B cell (primary cell): ENCODE data around the gene ARPIN. TPM values are rescaled to one million over a fixed set of nuclear protein-coding genes. Genes with fewer than 3 reads are reported as not detected.

ENCODE experiments used
- ATAC-seq: fragments of 200-7000 bp; cut with Tn5 transposase; one replicate; pipeline ENCODE4 v1.10.0; 2021; ENCODE audit warnings: low read depth, mild to moderate bottlenecking, moderate number of reproducible peaks, moderate library complexity
- CTCF ChIA-PET: fragments of 350-600 bp; sonication (Branson Sonifier 250); formaldehyde crosslinking; loops from one replicate; lab custom pipeline; 2021; ENCODE audit warnings: antibody characterized with exemption, inconsistent platforms; lab: Charles Lee
- POLR2A ChIA-PET: fragments of 350-600 bp; sonication (Branson Sonifier 250); formaldehyde crosslinking; loops from one replicate; lab custom pipeline; 2021; ENCODE audit warnings: antibody characterized with exemption; lab: Charles Lee
- DNase-seq: peaks from one replicate; pipeline ENCODE4 v3.0.0; 2013
- H2AFZ ChIP-seq: 2 replicates; pipeline ENCODE4 v1.6.1; 2012; ENCODE audit warnings: mild to moderate bottlenecking, low read depth, low read length; ENCODE audit not compliant: insufficient read depth, poor library complexity, severe bottlenecking
- H3K27ac ChIP-seq, 2 donors: 1 replicate in 1 of 2; 2 replicates in 1 of 2; pipeline ENCODE4 v1.5.1; 2012 to 2013; ENCODE audit warnings: low read length in 2 of 2, mild to moderate bottlenecking in 2 of 2, moderate library complexity in 1 of 2
- H3K27me3 ChIP-seq, 4 experiments: fragments of 200-600 bp in 1 of 4; sonication (generic) in 1 of 4; replicated peaks in 1 of 4; 1 replicate in 2 of 4; 2 replicates in 2 of 4; pipeline versions ENCODE4 v1.6.1 to v1.7.0; 2013 to 2016; ENCODE audit warnings: low read length in 3 of 4, mild to moderate bottlenecking in 2 of 4, mixed read lengths in 1 of 4, moderate library complexity in 1 of 4; ENCODE audit not compliant: insufficient read depth in 4 of 4, control insufficient read depth in 3 of 4; ENCODE audit errors: control extremely low read depth in 1 of 4
- H3K36me3 ChIP-seq, 2 experiments: replicated peaks in 1 of 2; 1 replicate in 1 of 2; 2 replicates in 1 of 2; pipeline versions ENCODE4 v1.6.1 to v1.7.1; 2013; ENCODE audit warnings: low read length in 1 of 2; ENCODE audit not compliant: insufficient read depth in 2 of 2, control insufficient read depth in 1 of 2; ENCODE audit errors: control extremely low read depth in 1 of 2, extremely low read depth in 1 of 2
- H3K4me1 ChIP-seq, 2 donors: fragments of 200-600 bp in 1 of 2; sonication (generic) in 1 of 2; 1 replicate in 1 of 2; 2 replicates in 1 of 2; pipeline versions ENCODE4 v1.5.1 to v1.6.1; 2013 to 2017; ENCODE audit warnings: low read length in 2 of 2; ENCODE audit not compliant: control insufficient read depth in 2 of 2, insufficient read depth in 2 of 2
- H3K4me2 ChIP-seq: replicated peaks from 2 replicates; pipeline ENCODE3; 2012; ENCODE audit warnings: mild to moderate bottlenecking, low read depth, low read length; ENCODE audit not compliant: poor library complexity, severe bottlenecking
- H3K4me3 ChIP-seq, 5 experiments: fragments of 200-600 bp in 1 of 5; sonication (generic) in 1 of 5; 1 replicate in 3 of 5; 2 replicates in 2 of 5; pipeline versions ENCODE4 v1.5.1 to v1.7.0; 2011 to 2016; ENCODE audit warnings: low read length in 4 of 5, mild to moderate bottlenecking in 4 of 5, low read depth in 2 of 5, control low read depth in 1 of 5, moderate library complexity in 1 of 5; ENCODE audit not compliant: insufficient read depth in 1 of 5; ENCODE audit errors: control extremely low read depth in 1 of 5, extremely low read depth in 1 of 5
- H3K79me2 ChIP-seq: fragments of 200-600 bp; sonication (generic); one replicate; pipeline ENCODE4 v1.6.0; 2016; ENCODE audit warnings: low read length; ENCODE audit not compliant: control insufficient read depth, insufficient read depth
- H3K9ac ChIP-seq: fragments of 200-600 bp; sonication (generic); 2 replicates; pipeline ENCODE4 v1.6.1; 2017; ENCODE audit warnings: mild to moderate bottlenecking, low read length, moderate library complexity
- H3K9me3 ChIP-seq, 3 donors: one replicate each; pipeline versions ENCODE4 v1.6.1 to v1.7.1; 2013; ENCODE audit warnings: low read length in 2 of 3; ENCODE audit not compliant: control insufficient read depth in 2 of 3, insufficient read depth in 1 of 3; ENCODE audit errors: control extremely low read depth in 1 of 3
- H4K20me1 ChIP-seq: 2 replicates; pipeline ENCODE4 v1.6.0; 2012; ENCODE audit warnings: mild to moderate bottlenecking, low read length; ENCODE audit not compliant: insufficient read depth, control insufficient read depth, poor library complexity, severe bottlenecking
- H3K27ac Mint-ChIP-seq: one replicate; pipeline ENCODE4 v1.8.0; 2021; ENCODE audit warnings: mixed read lengths
- H3K27me3 Mint-ChIP-seq: one replicate; pipeline ENCODE4 v1.8.0; 2021; ENCODE audit warnings: mixed read lengths
- H3K4me1 Mint-ChIP-seq: one replicate; pipeline ENCODE4 v1.8.0; 2021; ENCODE audit warnings: mixed read lengths
- H3K4me3 Mint-ChIP-seq: one replicate; pipeline ENCODE4 v1.8.0; 2021; ENCODE audit warnings: mixed read lengths
- H3K9me3 Mint-ChIP-seq: one replicate; pipeline ENCODE4 v1.8.0; 2022; ENCODE audit warnings: mixed read lengths; ENCODE audit not compliant: insufficient read depth
- EZH2 ChIP-seq: IDR thresholded peaks from 2 replicates; pipeline ENCODE4 v1.6.1; 2012; ENCODE audit warnings: borderline replicate concordance, low read depth, mild to moderate bottlenecking, moderate library complexity, low read length; ENCODE audit not compliant: insufficient read depth, poor library complexity, severe bottlenecking
- WGBS: methylation state at CpG from one replicate; pipeline ENCODE4 v1.1.5; 2013; ENCODE audit warnings: missing lambda C conversion rate; ENCODE audit not compliant: insufficient coverage; 5-methylcytosine and 5-hydroxymethylcytosine counted together
- intact Hi-C: fragments of 100-400 bp; cut with micrococcal nuclease; formaldehyde crosslinking; loops from one replicate; pipeline ENCODE4 v1.10.0; 2022
- polyA plus RNA-seq: library from polyadenylated mRNA; depleted of rRNA; stranded (reverse); fragments of >200 nt; gene quantifications from 2 replicates; pipeline ENCODE4 v1.2.3, GENCODE V29; 2012
- total RNA-seq, 2 donors: library from RNA; stranded (reverse); fragments of 120-200 nt in 1 of 2; gene quantifications; 1 replicate in 1 of 2; 2 replicates in 1 of 2; pipeline versions ENCODE4 v1.2.3 to v1.2.4, GENCODE V29; 2013 to 2022
- TF ChIP-seq, protein P1 (sequence below): fragments of 200-600 bp; IDR thresholded peaks from one replicate; pipeline ENCODE4 v1.8.0; 2022; ENCODE audit warnings: antibody characterized with exemption, mild to moderate bottlenecking

Gene ARPIN
- total and polyA plus RNA-seq, 2 donors (not counting 1 experiment from before 2014, with no cell fraction given): 0.10 TPM

DNA sequence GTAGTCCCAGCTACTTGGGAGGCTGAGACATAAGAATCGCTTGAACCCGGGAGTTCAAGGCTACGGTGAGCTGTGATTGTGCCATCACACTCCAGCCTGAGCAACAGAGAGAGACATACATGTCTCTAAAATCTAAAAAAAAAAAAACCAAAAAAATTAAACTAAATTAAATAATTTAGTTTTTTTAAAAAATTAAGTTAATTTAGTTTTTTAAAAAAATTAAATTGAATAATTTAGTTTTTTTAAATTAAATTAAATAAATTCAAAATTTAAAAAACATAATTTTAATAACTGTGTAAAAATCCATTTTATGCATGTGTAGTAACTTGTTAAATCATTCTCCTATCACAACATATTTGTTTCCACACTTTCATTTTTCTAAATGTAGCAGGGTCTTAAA lies 20.1 kb upstream of the ARPIN start:
- ATAC-seq (no peak), DNase-seq (no peak)
- Mint-ChIP-seq H3K4me1 (no peaks in the 10 kb centered on the region), H3K27me3 (peaks cover 3% of the 10 kb centered on the region), H3K9me3 (no peaks in the 10 kb centered on the region), H3K27ac (no peak overlapping the region), H3K4me3 (no peak overlapping the region)
- Histone ChIP-seq H3K36me3 (no peaks in the 10 kb centered on the region), H2AFZ (no peak overlapping the region), H3K9me3 (no peaks in the 10 kb centered on the region), H3K27me3 (peaks cover 0 to under 1% (median 0%) of the 10 kb centered on the region in 4 experiments), H3K4me2 (no peak overlapping the region), H3K27ac (no peak overlapping the region), H3K4me3 (no peak overlapping the region), H3K79me2 (no peaks in the 10 kb centered on the region), H4K20me1 (no peaks in the 10 kb centered on the region), H3K9ac (no peak overlapping the region), H3K4me1 (peaks cover 3 to 4% of the 10 kb centered on the region in 2 donors)
- ChIA-PET POLR2A (no interaction called here), CTCF (interaction anchor here (0.9 to 1.5 kb wide), 3 partner anchors 34 to 172 kb away, joined by 3 to 6 read pairs (median 3); no protein-coding TSS in a partner anchor)
- no CpG with 5 or more reads among the region's 3 CpGs for WGBS
- no peak for TF ChIP-seq EZH2
- TF ChIP-seq, protein P1, sequence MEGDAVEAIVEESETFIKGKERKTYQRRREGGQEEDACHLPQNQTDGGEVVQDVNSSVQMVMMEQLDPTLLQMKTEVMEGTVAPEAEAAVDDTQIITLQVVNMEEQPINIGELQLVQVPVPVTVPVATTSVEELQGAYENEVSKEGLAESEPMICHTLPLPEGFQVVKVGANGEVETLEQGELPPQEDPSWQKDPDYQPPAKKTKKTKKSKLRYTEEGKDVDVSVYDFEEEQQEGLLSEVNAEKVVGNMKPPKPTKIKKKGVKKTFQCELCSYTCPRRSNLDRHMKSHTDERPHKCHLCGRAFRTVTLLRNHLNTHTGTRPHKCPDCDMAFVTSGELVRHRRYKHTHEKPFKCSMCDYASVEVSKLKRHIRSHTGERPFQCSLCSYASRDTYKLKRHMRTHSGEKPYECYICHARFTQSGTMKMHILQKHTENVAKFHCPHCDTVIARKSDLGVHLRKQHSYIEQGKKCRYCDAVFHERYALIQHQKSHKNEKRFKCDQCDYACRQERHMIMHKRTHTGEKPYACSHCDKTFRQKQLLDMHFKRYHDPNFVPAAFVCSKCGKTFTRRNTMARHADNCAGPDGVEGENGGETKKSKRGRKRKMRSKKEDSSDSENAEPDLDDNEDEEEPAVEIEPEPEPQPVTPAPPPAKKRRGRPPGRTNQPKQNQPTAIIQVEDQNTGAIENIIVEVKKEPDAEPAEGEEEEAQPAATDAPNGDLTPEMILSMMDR: no peak
- intact Hi-C loops: no loop called here

DNA sequence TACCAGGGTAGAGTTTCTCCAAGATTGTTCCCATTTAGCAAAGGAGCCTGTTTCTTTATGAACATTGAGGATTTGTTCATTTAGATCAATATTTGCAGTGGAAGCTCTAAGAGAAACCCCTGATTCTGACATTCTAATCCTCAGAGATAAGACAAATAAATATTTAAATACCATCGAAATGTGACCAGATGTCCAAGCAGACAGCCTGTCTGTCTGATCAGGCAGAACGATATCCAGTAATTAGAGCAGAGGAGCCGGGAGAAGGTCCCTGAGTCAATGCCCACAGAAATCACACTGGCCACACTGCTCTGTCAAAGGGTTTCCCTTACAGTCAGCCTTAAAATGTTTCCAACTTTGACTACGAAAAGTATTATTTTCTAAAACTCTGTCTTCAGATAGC lies 15.7 kb upstream of the ARPIN start:
- intact Hi-C loops: no loop called here
- WGBS: 95% methylated on average over 4 of the region's 4 CpGs
- no peaks in the 10 kb centered on the region for H3K79me2 ChIP-seq
- no peaks in the 10 kb centered on the region for H3K9me3 ChIP-seq
- no peak overlapping the region for H3K27ac ChIP-seq
- POLR2A ChIA-PET: no interaction called here
- no peak for ATAC-seq
- no peak overlapping the region for H3K9ac ChIP-seq
- no peaks in the 10 kb centered on the region for H4K20me1 ChIP-seq
- Mint-ChIP-seq H3K27me3 (no peaks in the 10 kb centered on the region), H3K27ac (no peak overlapping the region), H3K4me1 (no peaks in the 10 kb centered on the region), H3K9me3 (no peaks in the 10 kb centered on the region), H3K4me3 (no peak overlapping the region)
- DNase-seq: no peak
- no peaks in the 10 kb centered on the region for H3K4me1 ChIP-seq
- H3K4me3 ChIP-seq: no peak overlapping the region
- no peak overlapping the region for H2AFZ ChIP-seq
- CTCF ChIA-PET: interaction anchor here (0.7 to 1.3 kb wide), 2 partner anchors 28 to 53 kb away, joined by 3 read pairs; no protein-coding TSS in a partner anchor
- TF ChIP-seq EZH2: no peak
- TF ChIP-seq, protein P1: no peak
- H3K27me3 ChIP-seq: no peaks in the 10 kb centered on the region
- no peaks in the 10 kb centered on the region for H3K36me3 ChIP-seq
- no peak overlapping the region for H3K4me2 ChIP-seq
